IMR-90 (cell line): ENCODE data around the gene URB2. TPM values are rescaled to one million over a fixed set of nuclear protein-coding genes. Genes with fewer than 3 reads are reported as not detected.

ENCODE experiments used
- ATAC-seq: fragments of 200-7000 bp; cut with Tn5 transposase; 2 replicates; pipeline ENCODE4 v1.9.1; 2020; ENCODE audit warnings: low read depth, mild to moderate bottlenecking, moderate library complexity
- BruUV-seq: library from RNA; stranded (reverse); fragments of 400-500 nt; replicated peaks from 2 replicates; lab custom pipeline; 2021; lab: Mats Ljungman, UMichigan
- CTCF ChIA-PET: fragments of 300-600 bp; formaldehyde crosslinking; extraction: SDS; loops from one replicate; lab custom pipeline; 2021; ENCODE audit warnings: antibody characterized with exemption; lab: Yijun Ruan, JAX
- POLR2A ChIA-PET: fragments of 300-600 bp; sonication (Branson Sonifier 250); formaldehyde crosslinking; loops from one replicate; lab custom pipeline; 2022; ENCODE audit warnings: antibody characterized with exemption; ENCODE audit not compliant: unreplicated experiment; lab: Charles Lee
- DNase-seq: peaks from one replicate; pipeline ENCODE4 v3.0.0; 2013
- H2AFZ ChIP-seq: replicated peaks from 2 replicates; pipeline ENCODE3; 2013; ENCODE audit warnings: low read length, mild to moderate bottlenecking; ENCODE audit not compliant: poor library complexity
- H2AK5ac ChIP-seq: 2 replicates; pipeline ENCODE4 v1.6.1; 2013; ENCODE audit warnings: low read depth, low read length, inconsistent platforms
- H2AK9ac ChIP-seq: replicated peaks from 2 replicates; pipeline ENCODE3; 2013; ENCODE audit warnings: mild to moderate bottlenecking, low read depth, low read length, moderate library complexity; ENCODE audit not compliant: poor library complexity
- H2BK120ac ChIP-seq: 2 replicates; pipeline ENCODE4 v1.6.1; 2013; ENCODE audit warnings: low read depth, low read length, inconsistent platforms
- H2BK15ac ChIP-seq: 3 replicates; pipeline ENCODE4 v1.6.1; 2013; ENCODE audit warnings: low read depth, low read length, inconsistent platforms
- H2BK20ac ChIP-seq: 2 replicates; pipeline ENCODE4 v1.6.1; 2013; ENCODE audit warnings: low read depth, mild to moderate bottlenecking, inconsistent platforms, low read length, moderate library complexity
- H2BK5ac ChIP-seq: 2 replicates; pipeline ENCODE4 v1.6.1; 2013; ENCODE audit warnings: mild to moderate bottlenecking, low read depth, low read length, inconsistent platforms; ENCODE audit not compliant: poor library complexity, severe bottlenecking
- H3K14ac ChIP-seq: replicated peaks from 2 replicates; pipeline ENCODE4 v1.6.1; 2013; ENCODE audit warnings: low read depth, low read length, inconsistent platforms
- H3K18ac ChIP-seq: 2 replicates; pipeline ENCODE4 v1.6.1; 2013; ENCODE audit warnings: low read depth, low read length, control low read depth
- H3K23ac ChIP-seq: 2 replicates; pipeline ENCODE4 v1.6.1; 2013; ENCODE audit warnings: low read depth, low read length, inconsistent platforms
- H3K27ac ChIP-seq: 2 replicates; pipeline ENCODE4 v1.5.1; 2013; ENCODE audit warnings: mild to moderate bottlenecking, control low read depth, low read length; ENCODE audit not compliant: insufficient read depth
- H3K27me3 ChIP-seq: 2 replicates; pipeline ENCODE4 v1.6.1; 2013; ENCODE audit warnings: low read length; ENCODE audit not compliant: control insufficient read depth, insufficient read depth
- H3K36me3 ChIP-seq: 2 replicates; pipeline ENCODE4 v1.6.1; 2013; ENCODE audit warnings: low read length, mixed read lengths; ENCODE audit not compliant: control insufficient read depth, insufficient read depth
- H3K4ac ChIP-seq: 2 replicates; pipeline ENCODE4 v1.6.1; 2013; ENCODE audit warnings: low read depth, low read length, inconsistent platforms
- H3K4me1 ChIP-seq: 2 replicates; pipeline ENCODE4 v1.6.1; 2013; ENCODE audit warnings: low read length, mixed read lengths; ENCODE audit not compliant: control insufficient read depth, insufficient read depth
- H3K4me2 ChIP-seq: 2 replicates; pipeline ENCODE4 v1.6.1; 2013; ENCODE audit warnings: low read depth, mild to moderate bottlenecking, control low read depth, low read length, moderate library complexity
- H3K4me3 ChIP-seq: 2 replicates; pipeline ENCODE4 v1.5.1; 2013; ENCODE audit warnings: low read depth, mild to moderate bottlenecking, control low read depth, low read length, moderate library complexity; ENCODE audit not compliant: insufficient read depth
- H3K56ac ChIP-seq: 2 replicates; pipeline ENCODE4 v1.6.1; 2013; ENCODE audit warnings: low read length, inconsistent platforms; ENCODE audit not compliant: insufficient read depth; ENCODE audit errors: extremely low read depth
- H3K79me1 ChIP-seq, 2 experiments: 2 replicates each; pipeline ENCODE4 v1.6.1; 2013; ENCODE audit warnings: low read length in 2 of 2, inconsistent platforms in 1 of 2, low read depth in 1 of 2
- H3K9ac ChIP-seq: 2 replicates; pipeline ENCODE4 v1.6.1; 2013; ENCODE audit warnings: low read depth, low read length, control low read depth
- H3K9me1 ChIP-seq: 2 replicates; pipeline ENCODE4 v1.6.1; 2013; ENCODE audit warnings: low read length, inconsistent platforms; ENCODE audit not compliant: insufficient read depth
- H3K9me3 ChIP-seq: 2 replicates; pipeline ENCODE4 v1.6.1; 2013; ENCODE audit warnings: low read length; ENCODE audit not compliant: control insufficient read depth, insufficient read depth
- H4K20me1 ChIP-seq: 2 replicates; pipeline ENCODE4 v1.6.1; 2013; ENCODE audit warnings: low read length, inconsistent platforms; ENCODE audit not compliant: insufficient read depth
- H4K5ac ChIP-seq: 2 replicates; pipeline ENCODE4 v1.6.1; 2013; ENCODE audit warnings: mild to moderate bottlenecking, low read depth, low read length, control low read depth
- H4K8ac ChIP-seq, 2 experiments: 2 replicates each; pipeline ENCODE4 v1.6.1; 2013; ENCODE audit warnings: low read depth in 2 of 2, low read length in 2 of 2, control low read depth in 1 of 2, inconsistent platforms in 1 of 2
- H4K91ac ChIP-seq: 2 replicates; pipeline ENCODE4 v1.6.1; 2013; ENCODE audit warnings: low read depth, low read length, inconsistent platforms; ENCODE audit not compliant: insufficient read depth
- BHLHE40 ChIP-seq: fragments of 150-350 bp; IDR thresholded peaks from 2 replicates; pipeline ENCODE4 v1.6.1; 2016; ENCODE audit warnings: mild to moderate bottlenecking, low read depth, low read length
- CEBPB ChIP-seq: IDR thresholded peaks from 2 replicates; pipeline ENCODE4 v1.6.1; 2012; ENCODE audit warnings: low read depth, low read length, improper control_type of control experiment
- CHD1 ChIP-seq: IDR thresholded peaks from 2 replicates; pipeline ENCODE4 v1.6.1; 2012; ENCODE audit warnings: low read depth, low read length, improper control_type of control experiment
- FOS ChIP-seq: fragments of 150-350 bp; IDR thresholded peaks from 2 replicates; pipeline ENCODE4 v1.6.1; 2016; ENCODE audit warnings: low read depth, low read length
- MAFK ChIP-seq: IDR thresholded peaks from 2 replicates; pipeline ENCODE4 v1.6.1; 2012; ENCODE audit warnings: low read depth, low read length, improper control_type of control experiment
- MAZ ChIP-seq: IDR thresholded peaks from 2 replicates; pipeline ENCODE4 v1.6.1; 2012; ENCODE audit warnings: low read depth, mild to moderate bottlenecking, low read length, improper control_type of control experiment, moderate library complexity, borderline replicate concordance
- MXI1 ChIP-seq: IDR thresholded peaks from 2 replicates; pipeline ENCODE4 v1.6.1; 2012; ENCODE audit warnings: low read depth, mild to moderate bottlenecking, low read length, moderate library complexity, borderline replicate concordance
- NFE2L2 ChIP-seq: fragments of 150-350 bp; IDR thresholded peaks from 2 replicates; pipeline ENCODE4 v1.6.1; 2016; ENCODE audit warnings: low read depth, mild to moderate bottlenecking, low read length
- POLR2A ChIP-seq: IDR thresholded peaks from 2 replicates; pipeline ENCODE4 v1.6.1; 2012; ENCODE audit warnings: mild to moderate bottlenecking, low read depth, low read length
- RAD21 ChIP-seq: IDR thresholded peaks from 2 replicates; pipeline ENCODE4 v1.6.1; 2012; ENCODE audit warnings: low read length, improper control_type of control experiment
- RCOR1 ChIP-seq: IDR thresholded peaks from 2 replicates; pipeline ENCODE4 v1.6.1; 2012; ENCODE audit warnings: mild to moderate bottlenecking, low read length, improper control_type of control experiment; ENCODE audit not compliant: insufficient replicate concordance
- RFX5 ChIP-seq: IDR thresholded peaks from 2 replicates; pipeline ENCODE4 v1.8.0; 2012; ENCODE audit warnings: low read depth, mild to moderate bottlenecking, low read length, moderate library complexity
- SMC3 ChIP-seq: fragments of 150-350 bp; IDR thresholded peaks from 2 replicates; pipeline ENCODE4 v1.6.1; 2016; ENCODE audit warnings: low read depth, mild to moderate bottlenecking, antibody characterized with exemption, low read length, moderate library complexity
- WGBS, 2 experiments: methylation state at CpG; one replicate each; pipeline versions ENCODE4 v1.1.5 to v1.1.7; 2013; ENCODE audit warnings: missing lambda C conversion rate in 2 of 2; ENCODE audit not compliant: insufficient read length in 1 of 2; ENCODE audit errors: extremely low coverage in 2 of 2; 5-methylcytosine and 5-hydroxymethylcytosine counted together
- dilution Hi-C: fragments of 300-500 bp; cut with HindIII; formaldehyde crosslinking; loops from one replicate; pipeline ENCODE4 v1.14.3; 2018; ENCODE audit warnings: low sequenced_read_pairs; ENCODE audit not compliant: unreplicated experiment
- in situ Hi-C: fragments of 300-500 bp; cut with MboI; formaldehyde crosslinking; loops from 3 replicates; pipeline ENCODE4 v1.14.3; 2019; ENCODE audit warnings: low sequenced_read_pairs, inconsistent platforms, mixed read lengths
- intact Hi-C: fragments of 100-400 bp; cut with micrococcal nuclease; formaldehyde crosslinking; loops from 2 replicates; pipeline ENCODE4 v1.10.0; 2022
- polyA plus RNA-seq, 3 experiments: library from polyadenylated mRNA; depleted of rRNA; stranded (reverse); fragments of >200 nt; gene quantifications; 2 replicates each; pipeline ENCODE4 v1.2.3, GENCODE V29; 2012; ENCODE audit warnings: low replicate concordance in 1 of 3
- total RNA-seq: library from RNA; depleted of rRNA; stranded (reverse); fragments of >200 nt; gene quantifications from 2 replicates; pipeline ENCODE4 v1.2.3, GENCODE V29; 2012
- TF ChIP-seq, protein P1 (sequence below): fragments of 150-350 bp; IDR thresholded peaks from 2 replicates; pipeline ENCODE4 v1.6.1; 2017; ENCODE audit warnings: mild to moderate bottlenecking, antibody characterized with exemption, low read length, low read depth
- TF ChIP-seq, protein P2 (sequence below): conservative IDR thresholded peaks from 2 replicates; pipeline ENCODE4 v1.5.1; 2012; ENCODE audit warnings: mild to moderate bottlenecking, low read depth, low read length, improper control_type of control experiment
- TF ChIP-seq, protein P3 (sequence below): fragments of 150-350 bp; IDR thresholded peaks from 2 replicates; pipeline ENCODE4 v1.6.1; 2016; ENCODE audit warnings: low read depth, mild to moderate bottlenecking, low read length, moderate library complexity, borderline replicate concordance

Gene URB2
- total and polyA plus RNA-seq, 2 of the 4 experiments (the other 2 are of a cell fraction), result 5.9 to 15.4 TPM

DNA sequence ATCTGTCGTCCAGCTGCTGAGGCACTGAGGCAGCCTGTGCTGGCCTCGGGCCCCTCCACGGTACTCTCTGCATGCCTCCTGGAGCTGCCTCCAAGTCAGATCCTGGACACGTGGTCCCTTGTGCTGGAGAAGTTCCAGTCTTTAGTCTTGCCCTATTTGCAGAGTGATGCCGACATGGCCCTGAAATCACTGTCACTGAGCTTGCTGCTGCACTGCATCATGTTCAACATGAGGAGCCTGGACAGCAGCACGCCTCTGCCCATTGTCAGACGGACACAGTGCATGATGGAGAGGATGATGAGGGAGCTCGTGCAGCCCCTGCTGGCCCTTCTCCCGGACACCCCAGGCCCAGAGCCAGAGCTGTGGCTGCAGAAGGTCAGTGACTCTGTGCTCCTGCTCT, 10.0 kb downstream of the URB2 start:
- ATAC-seq, result no peak
- no peak overlapping the region for H2BK20ac ChIP-seq
- POLR2A ChIA-PET, result no interaction called here
- TF ChIP-seq, protein P1, sequence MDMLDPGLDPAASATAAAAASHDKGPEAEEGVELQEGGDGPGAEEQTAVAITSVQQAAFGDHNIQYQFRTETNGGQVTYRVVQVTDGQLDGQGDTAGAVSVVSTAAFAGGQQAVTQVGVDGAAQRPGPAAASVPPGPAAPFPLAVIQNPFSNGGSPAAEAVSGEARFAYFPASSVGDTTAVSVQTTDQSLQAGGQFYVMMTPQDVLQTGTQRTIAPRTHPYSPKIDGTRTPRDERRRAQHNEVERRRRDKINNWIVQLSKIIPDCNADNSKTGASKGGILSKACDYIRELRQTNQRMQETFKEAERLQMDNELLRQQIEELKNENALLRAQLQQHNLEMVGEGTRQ, result no peak
- TF ChIP-seq BHLHE40 (no peak), RCOR1 (no peak), FOS (no peak), CHD1 (no peak), MAZ (no peak), MAFK (no peak), POLR2A (no peak), SMC3 (no peak), MXI1 (no peak), NFE2L2 (no peak), CEBPB (no peak), RAD21 (no peak), RFX5 (no peak)
- TF ChIP-seq, protein P2, sequence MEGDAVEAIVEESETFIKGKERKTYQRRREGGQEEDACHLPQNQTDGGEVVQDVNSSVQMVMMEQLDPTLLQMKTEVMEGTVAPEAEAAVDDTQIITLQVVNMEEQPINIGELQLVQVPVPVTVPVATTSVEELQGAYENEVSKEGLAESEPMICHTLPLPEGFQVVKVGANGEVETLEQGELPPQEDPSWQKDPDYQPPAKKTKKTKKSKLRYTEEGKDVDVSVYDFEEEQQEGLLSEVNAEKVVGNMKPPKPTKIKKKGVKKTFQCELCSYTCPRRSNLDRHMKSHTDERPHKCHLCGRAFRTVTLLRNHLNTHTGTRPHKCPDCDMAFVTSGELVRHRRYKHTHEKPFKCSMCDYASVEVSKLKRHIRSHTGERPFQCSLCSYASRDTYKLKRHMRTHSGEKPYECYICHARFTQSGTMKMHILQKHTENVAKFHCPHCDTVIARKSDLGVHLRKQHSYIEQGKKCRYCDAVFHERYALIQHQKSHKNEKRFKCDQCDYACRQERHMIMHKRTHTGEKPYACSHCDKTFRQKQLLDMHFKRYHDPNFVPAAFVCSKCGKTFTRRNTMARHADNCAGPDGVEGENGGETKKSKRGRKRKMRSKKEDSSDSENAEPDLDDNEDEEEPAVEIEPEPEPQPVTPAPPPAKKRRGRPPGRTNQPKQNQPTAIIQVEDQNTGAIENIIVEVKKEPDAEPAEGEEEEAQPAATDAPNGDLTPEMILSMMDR, result no peak
- TF ChIP-seq, protein P3, sequence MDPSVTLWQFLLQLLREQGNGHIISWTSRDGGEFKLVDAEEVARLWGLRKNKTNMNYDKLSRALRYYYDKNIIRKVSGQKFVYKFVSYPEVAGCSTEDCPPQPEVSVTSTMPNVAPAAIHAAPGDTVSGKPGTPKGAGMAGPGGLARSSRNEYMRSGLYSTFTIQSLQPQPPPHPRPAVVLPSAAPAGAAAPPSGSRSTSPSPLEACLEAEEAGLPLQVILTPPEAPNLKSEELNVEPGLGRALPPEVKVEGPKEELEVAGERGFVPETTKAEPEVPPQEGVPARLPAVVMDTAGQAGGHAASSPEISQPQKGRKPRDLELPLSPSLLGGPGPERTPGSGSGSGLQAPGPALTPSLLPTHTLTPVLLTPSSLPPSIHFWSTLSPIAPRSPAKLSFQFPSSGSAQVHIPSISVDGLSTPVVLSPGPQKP, result no peak
- H2AFZ ChIP-seq, result no peak overlapping the region
- H3K56ac ChIP-seq, result no peak overlapping the region
- in situ Hi-C loops (no loop called here), dilution Hi-C loops (no loop called here), intact Hi-C loops (no loop called here)
- H3K23ac ChIP-seq, result no peak overlapping the region
- H4K8ac ChIP-seq, result no peak overlapping the region
- H3K9me1 ChIP-seq, result peaks cover 2% of the 10 kb centered on the region; the same call in 1 of the 2 replicates
- H2BK5ac ChIP-seq, result no peak overlapping the region
- H4K20me1 ChIP-seq, result peaks cover 6% of the 10 kb centered on the region; the same call in 1 of the 2 replicates
- no peak overlapping the region for H4K5ac ChIP-seq
- no peak overlapping the region for H4K91ac ChIP-seq
- CTCF ChIA-PET, result no interaction called here
- H2BK15ac ChIP-seq, result no peak overlapping the region
- no peak overlapping the region for H3K4me2 ChIP-seq
- no peak overlapping the region for H2AK5ac ChIP-seq
- H3K4me3 ChIP-seq, result no peak overlapping the region
- no peak overlapping the region for H3K14ac ChIP-seq
- no peak overlapping the region for H3K27ac ChIP-seq
- H3K18ac ChIP-seq, result no peak overlapping the region
- peaks cover 19 to 25% of the 10 kb centered on the region in 2 experiments; a peak in 3 of 4 replicates for H3K79me1 ChIP-seq
- H3K9me3 ChIP-seq, result no peaks in the 10 kb centered on the region
- BruUV-seq, result no TSS peak
- no peak overlapping the region for H3K9ac ChIP-seq
- no peaks in the 10 kb centered on the region for H3K4me1 ChIP-seq
- no peak overlapping the region for H3K4ac ChIP-seq
- DNase-seq, result no peak
- 98% methylated on average over 6 of the region's 9 CpGs; no CpG with 5 or more reads in 1 of the 2 experiments for WGBS, 2 experiments
- H2AK9ac ChIP-seq, result no peak overlapping the region
- H3K27me3 ChIP-seq, result no peaks in the 10 kb centered on the region
- H2BK120ac ChIP-seq, result no peak overlapping the region
- H3K36me3 ChIP-seq, result peaks cover 33% of the 10 kb centered on the region
